Transverse colon (tissue), 4 donors: Measurements from ENCODE around the gene KIAA0753. TPM values are rescaled to one million over a fixed set of nuclear protein-coding genes. Genes with fewer than 3 reads are reported as not detected.
"Not testable (repeated sequence)": the region's sequence is repeated elsewhere in the genome, so short reads cannot be mapped to it uniquely, and the experiment has no call there.

Experiments
- DNase-seq: peaks from one replicate; pipeline ENCODE4 v3.0.0-alpha.2; 2019
- H3K27ac ChIP-seq, 4 donors: fragments of 200-600 bp; sonication (generic); 2 replicates each; pipeline ENCODE4 v1.5.1; 2016 to 2018; ENCODE audit warnings: inconsistent platforms in 4 of 4
- H3K27me3 ChIP-seq: fragments of 200-600 bp; sonication (generic); 2 replicates; pipeline ENCODE4 v1.5.1; 2017; ENCODE audit warnings: inconsistent platforms
- H3K36me3 ChIP-seq, 4 donors: fragments of 200-600 bp; sonication (generic); 2 replicates each; pipeline ENCODE4 v1.5.1; 2017 to 2019; ENCODE audit warnings: inconsistent platforms in 4 of 4
- H3K4me1 ChIP-seq, 4 donors: fragments of 200-600 bp; sonication (generic); 2 replicates each; pipeline ENCODE4 v1.5.1; 2017 to 2020; ENCODE audit warnings: inconsistent platforms in 4 of 4
- H3K4me3 ChIP-seq, 4 donors: fragments of 200-600 bp; sonication (generic); 1 replicate in 1 of 4; 2 replicates in 3 of 4; pipeline versions ENCODE4 v1.5.1 to v1.6.1; 2017 to 2019; ENCODE audit warnings: inconsistent platforms in 4 of 4
- H3K9me3 ChIP-seq, 2 donors: fragments of 200-600 bp; sonication (generic); 2 replicates each; pipeline ENCODE4 v1.5.1; 2017 to 2019; ENCODE audit warnings: inconsistent platforms in 2 of 2
- CTCF ChIP-seq, 5 experiments: fragments of 200-600 bp in 3 of 5; fragments of 450-650 bp in 2 of 5; sonication (generic) in 3 of 5; IDR thresholded peaks; 1 replicate in 2 of 5; 2 replicates in 3 of 5; pipeline ENCODE4 v1.5.1; 2016 to 2017; ENCODE audit warnings: antibody characterized with exemption in 5 of 5, inconsistent platforms in 3 of 5, mild to moderate bottlenecking in 2 of 5, moderate library complexity in 1 of 5
- EP300 ChIP-seq: sonication (generic); formaldehyde crosslinking; IDR thresholded peaks from one replicate; pipeline ENCODE4 v1.6.1; 2017; ENCODE audit warnings: antibody characterized with exemption, low read depth
- POLR2A ChIP-seq: fragments of 450-650 bp; IDR thresholded peaks from one replicate; pipeline ENCODE4 v1.6.1; 2016; ENCODE audit warnings: antibody characterized with exemption, mild to moderate bottlenecking, moderate library complexity
- POLR2AphosphoS5 ChIP-seq, 3 donors: sonication (generic); formaldehyde crosslinking; IDR thresholded peaks; one replicate each; pipeline ENCODE4 v1.6.1; 2016; ENCODE audit warnings: antibody characterized with exemption in 3 of 3
- WGBS, 2 donors: methylation state at CpG; one replicate each; pipeline ENCODE4 v1.1.5; 2018; ENCODE audit warnings: low coverage in 1 of 2; 5-methylcytosine and 5-hydroxymethylcytosine counted together
- in situ Hi-C, 4 donors: fragments of 200-750 bp; cut with MboI; loops; one replicate each; pipeline versions ENCODE4 v1.15.0 to v1.15.1; 2017; ENCODE audit warnings: low sequenced_read_pairs in 3 of 4, low pct_ligation_motif_present in 1 of 4, low pct_unique_long_range_greater_than_20kb in 1 of 4
- intact Hi-C: fragments of 100-400 bp; cut with DNase I; formaldehyde crosslinking; loops from one replicate; pipeline ENCODE4 v1.15.1; 2023; ENCODE audit warnings: low total_unique reads
- total RNA-seq, 4 donors: library from RNA; depleted of rRNA; stranded (reverse); fragments of >200 nt; gene quantifications; one replicate each; pipeline ENCODE4 v1.1.0, GENCODE V29; 2016

The KIAA0753 gene
- total RNA-seq, 4 donors from 2014 or later: 9.8 to 41.1 (median 16.9) TPM

GRCh38 chr17:6667516-6667915 is 27.0 kb upstream of the KIAA0753 start:
- in situ Hi-C loops (loop anchor here in 2 of 4 donors (10.0 to 25.0 kb wide), 3 partner anchors 177 to 345 kb away; partner anchors contain the start of genes BCL6B (in 1 of the 2) and RNASEK (in 1 of the 2)), intact Hi-C loops (loop anchor here (10.0 kb wide), 1 partner anchor 177 kb away; no protein-coding TSS in a partner anchor)
- no peak overlapping the region for H3K4me3 ChIP-seq
- H3K4me1 ChIP-seq: peaks cover 0 to 4% (median 2%) of the 10 kb centered on the region in 4 donors
- no peaks in the 10 kb centered on the region for H3K36me3 ChIP-seq
- 56 to 60% methylated on average over 1 to 6 of the region's 6 CpGs for WGBS, 2 donors
- H3K9me3 ChIP-seq: no peaks in the 10 kb centered on the region
- no peak for DNase-seq
- H3K27me3 ChIP-seq: peaks cover 25% of the 10 kb centered on the region
- no peak overlapping the region for H3K27ac ChIP-seq
- no peak for TF ChIP-seq EP300
- TF ChIP-seq CTCF (IDR thresholded peaks at IDR 0.05): no peak
- TF ChIP-seq POLR2AphosphoS5 (IDR thresholded peaks at IDR 0.05): no peak
- no peak for TF ChIP-seq POLR2A

- intact Hi-C loops (loop anchor here (10.0 kb wide), 1 partner anchor 178 kb away; no protein-coding TSS in a partner anchor), in situ Hi-C loops (loop anchor here in 2 of 4 donors (10.0 to 25.0 kb wide), 3 partner anchors 178 to 346 kb away; partner anchors contain the start of genes BCL6B (in 1 of the 2) and RNASEK (in 1 of the 2))
- H3K4me1 ChIP-seq: peaks cover 0 to 4% (median 2%) of the 10 kb centered on the region in 4 donors
- H3K27me3 ChIP-seq: peaks cover 31% of the 10 kb centered on the region
- no peak overlapping the region for H3K27ac ChIP-seq
- WGBS, 2 donors: 59 to 78% methylated on average over 5 to 6 of the region's 6 CpGs
- H3K9me3 ChIP-seq: no peaks in the 10 kb centered on the region
- TF ChIP-seq CTCF (IDR thresholded peaks at IDR 0.05) (no peak), POLR2AphosphoS5 (IDR thresholded peaks at IDR 0.05) (no peak), POLR2A (no peak), EP300 (no peak)
- H3K36me3 ChIP-seq: no peaks in the 10 kb centered on the region
- H3K4me3 ChIP-seq: no peak overlapping the region
- DNase-seq: no peak
Measured at GRCh38 chr17:6666557-6666956, 26.0 kb upstream of the KIAA0753 start.

DNA sequence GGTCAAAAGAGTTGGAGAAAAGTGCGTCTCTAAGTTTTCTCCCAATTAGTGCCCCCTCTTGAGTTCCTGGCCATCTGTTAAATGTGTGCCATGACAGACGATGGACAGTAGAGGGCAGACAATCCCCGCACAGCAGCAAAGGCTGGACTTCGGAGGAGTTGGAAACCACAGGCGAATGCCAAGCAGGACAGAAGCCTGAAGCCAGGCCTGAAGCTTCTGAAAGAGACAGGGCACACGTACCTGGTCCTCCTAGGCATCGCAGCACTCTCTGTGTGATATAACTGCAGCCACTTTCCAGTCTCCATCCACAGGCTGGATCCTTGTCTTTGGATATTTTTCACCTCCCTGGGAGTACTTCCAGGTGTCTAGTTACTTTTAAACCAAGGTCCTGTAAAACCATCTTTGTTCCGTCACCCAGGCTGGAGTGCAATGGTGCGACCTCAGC is 25.6 kb upstream of the KIAA0753 start:
- Histone ChIP-seq H3K4me3 (no peak overlapping the region), H3K36me3 (no peaks in the 10 kb centered on the region), H3K27me3 (peaks cover 36% of the 10 kb centered on the region), H3K27ac (no peak overlapping the region), H3K9me3 (no peaks in the 10 kb centered on the region), H3K4me1 (peaks cover 0 to 5% (median 2%) of the 10 kb centered on the region in 4 donors)
- in situ Hi-C loops (loop anchor here in 2 of 4 donors (10.0 to 25.0 kb wide), 3 partner anchors 179 to 346 kb away; partner anchors contain the start of genes BCL6B (in 1 of the 2) and RNASEK (in 1 of the 2)), intact Hi-C loops (loop anchor here (10.0 kb wide), 1 partner anchor 179 kb away; no protein-coding TSS in a partner anchor)
- DNase-seq: peak; percentile 66
- TF ChIP-seq POLR2AphosphoS5 (IDR thresholded peaks at IDR 0.05) (no peak), EP300 (no peak), CTCF (IDR thresholded peaks at IDR 0.05) (peak; percentile 76 to 88 (median 79)), POLR2A (no peak)
- 19% methylated on average over 9 of the region's 9 CpGs; no CpG with 5 or more reads in 1 of the 2 donors for WGBS, 2 donors

- not testable (repeated sequence) for H3K36me3 ChIP-seq, DNase-seq, H3K27ac ChIP-seq, H3K9me3 ChIP-seq, H3K4me3 ChIP-seq, H3K4me1 ChIP-seq
- in situ Hi-C loops (loop anchor here in 2 of 4 donors (10.0 to 25.0 kb wide), 3 partner anchors 182 to 349 kb away; partner anchors contain the start of genes BCL6B (in 1 of the 2) and RNASEK (in 1 of the 2)), intact Hi-C loops (loop anchor here (10.0 kb wide), 1 partner anchor 182 kb away; no protein-coding TSS in a partner anchor)
- peaks cover 46% of the 10 kb centered on the region for H3K27me3 ChIP-seq
- 89 to 91% methylated on average over 9 to 14 of the region's 14 CpGs for WGBS, 2 donors
Measured at GRCh38 chr17:6663200-6663599, 22.7 kb upstream of the KIAA0753 start.
